Measurements from ENCODE around the gene RSL24D1.

The RSL24D1 gene

GRCh38 chr15:55196458-55197361, at the start of gene RSL24D1:
TSS of gene RSL24D1 (minus strand) at chr15:55196941. CDS start at chr15:55196890, 51 bp downstream.
- DNase-seq = peak; percentile 88

- no peak for DNase-seq
These were observed 48.3 kb upstream of the RSL24D1 start for GRCh38 chr15:55245059-55245458.

GRCh38 chr15:55241891-55242290, 45.1 kb upstream of the RSL24D1 start:
- no peak for DNase-seq

GRCh38 chr15:55241186-55241585, 44.4 kb upstream of the RSL24D1 start:
- DNase-seq = no peak

GRCh38 chr15:55240125-55240760, 43.5 kb upstream of the RSL24D1 start:
- DNase-seq = no peak

- DNase-seq = no peak
These were observed 42.8 kb upstream of the RSL24D1 start for GRCh38 chr15:55239440-55240124.

GRCh38 chr15:55238877-55239276, 42.1 kb upstream of the RSL24D1 start:
- no peak for DNase-seq

- DNase-seq = no peak
These were observed 40.7 kb upstream of the RSL24D1 start for GRCh38 chr15:55237219-55238130.

- no peak for DNase-seq
These were observed 38.9 kb upstream of the RSL24D1 start for GRCh38 chr15:55235546-55236036.

GRCh38 chr15:55234800-55235104, 38.0 kb upstream of the RSL24D1 start:
- no peak for DNase-seq

DNA sequence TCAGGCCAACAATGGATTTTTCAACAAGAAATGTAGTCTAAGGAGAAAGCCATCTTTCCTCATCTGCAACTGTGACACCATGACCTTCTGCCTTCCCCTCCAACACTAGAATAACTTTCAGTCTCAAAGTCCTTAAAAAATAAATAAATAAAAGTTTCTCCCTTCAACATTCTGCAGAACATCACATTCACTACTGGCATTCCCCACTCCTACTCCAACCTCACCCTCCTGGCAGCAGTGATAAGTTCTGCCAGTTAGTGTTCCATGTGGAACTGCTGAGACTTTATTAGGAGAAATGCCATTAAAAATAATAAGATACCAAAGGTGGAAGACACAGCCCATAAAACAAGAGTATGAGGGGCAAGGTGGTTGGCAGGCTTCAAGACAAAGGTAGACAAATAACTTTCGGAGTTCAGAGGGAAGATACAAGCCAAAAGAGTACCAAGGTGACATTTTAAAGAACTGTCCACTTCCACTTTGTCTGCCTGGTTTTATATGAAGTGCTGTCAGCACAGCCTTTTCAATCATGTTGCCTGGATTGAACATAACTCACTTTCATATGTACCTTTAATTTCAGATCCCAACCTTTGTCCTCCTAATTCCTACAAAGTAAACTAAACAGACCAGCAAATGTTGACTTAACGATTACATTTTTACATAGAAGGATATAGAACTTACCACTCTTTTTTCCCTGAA, 37.5 kb upstream of the RSL24D1 start:
- no peak for DNase-seq

GRCh38 chr15:55231455-55231854, 34.7 kb upstream of the RSL24D1 start:
- DNase-seq = no peak

GRCh38 chr15:55230953-55231352, 34.2 kb upstream of the RSL24D1 start:
- DNase-seq = no peak

GRCh38 chr15:55230051-55230670, 33.4 kb upstream of the RSL24D1 start:
- no peak for DNase-seq

- no peak for DNase-seq
These were observed 29.4 kb upstream of the RSL24D1 start for GRCh38 chr15:55226127-55226526.

DNA sequence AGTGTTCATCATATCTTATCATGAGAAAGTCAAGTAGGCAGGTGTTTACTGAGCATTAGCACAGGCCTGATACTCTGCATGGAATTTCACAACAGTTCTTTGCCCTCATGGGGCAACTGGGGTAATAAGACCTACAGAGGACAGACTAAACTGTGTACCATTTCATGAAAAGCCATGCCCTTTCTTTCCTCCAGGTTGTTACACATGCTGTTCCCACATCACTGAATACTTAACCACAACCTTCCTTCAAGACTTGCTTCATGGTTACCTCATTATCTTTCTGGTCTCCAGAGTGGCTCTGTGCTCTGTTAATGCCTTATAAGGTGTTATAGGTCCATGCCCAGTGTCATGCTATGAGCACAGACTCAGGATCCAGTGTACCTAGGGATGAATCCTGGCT, 28.2 kb upstream of the RSL24D1 start:
- no peak for DNase-seq

DNA sequence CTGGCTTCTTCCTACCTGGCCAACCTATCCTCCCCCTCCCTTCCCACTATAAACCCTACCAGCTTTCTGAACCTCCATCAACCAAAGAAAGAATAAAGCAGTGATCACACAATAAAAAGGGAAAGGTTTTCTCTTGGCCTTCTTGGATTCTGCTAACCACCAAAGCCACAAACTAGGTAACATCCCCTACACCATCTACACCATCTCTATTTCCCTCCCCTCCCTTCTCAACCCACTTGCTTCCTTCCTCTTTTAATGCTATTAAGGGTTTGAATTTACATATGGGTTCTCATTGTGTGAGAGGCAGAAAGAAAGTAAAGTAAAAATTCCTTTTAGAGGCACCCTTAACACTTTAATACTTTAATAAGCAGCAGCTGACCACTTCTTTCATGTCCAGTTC, 25.8 kb upstream of the RSL24D1 start:
- DNase-seq = no peak

DNA sequence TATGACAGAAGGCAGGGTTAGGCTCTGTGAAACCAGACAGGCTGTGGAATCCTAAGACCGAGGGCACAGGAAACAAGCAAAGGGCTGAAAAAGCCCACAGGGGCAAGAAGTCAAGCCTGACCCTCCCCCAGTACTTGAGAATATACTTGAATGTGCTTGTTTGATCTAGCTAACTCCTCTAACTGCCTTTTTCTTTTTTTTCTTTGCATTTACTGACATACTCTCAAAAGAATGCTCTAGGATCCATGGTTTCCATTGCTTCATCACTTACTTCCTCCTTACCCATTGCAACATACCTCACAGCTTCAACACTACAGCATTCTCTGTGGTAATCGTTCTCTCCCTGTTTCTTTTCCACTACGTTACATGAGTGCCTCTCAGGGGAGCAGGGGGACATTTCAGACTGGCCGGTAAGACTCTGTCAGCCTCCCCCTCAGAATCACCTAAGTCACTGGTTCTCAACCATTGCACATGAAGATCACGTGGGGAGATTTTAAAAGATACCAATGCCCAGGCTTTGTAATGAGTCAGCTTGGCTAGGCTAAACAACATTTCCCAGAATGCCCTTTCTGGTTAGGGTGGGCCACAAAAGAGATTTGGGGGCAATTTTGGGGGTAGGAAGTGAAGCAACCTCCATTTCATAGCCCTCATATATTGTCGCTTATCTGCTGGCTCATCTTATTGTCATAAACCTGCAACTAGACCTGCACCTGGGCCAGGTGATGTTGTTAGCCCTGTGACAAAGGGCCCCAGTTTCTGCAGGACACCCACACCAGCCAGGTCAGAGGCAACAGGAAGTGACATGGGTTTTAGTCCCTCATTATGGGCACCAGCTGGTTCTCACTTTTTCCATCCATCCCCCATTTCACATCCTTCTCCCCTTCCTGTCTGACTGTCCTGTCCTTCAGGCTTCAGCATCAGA, 24.6 kb upstream of the RSL24D1 start:
- peak; percentile 8 for DNase-seq

DNA sequence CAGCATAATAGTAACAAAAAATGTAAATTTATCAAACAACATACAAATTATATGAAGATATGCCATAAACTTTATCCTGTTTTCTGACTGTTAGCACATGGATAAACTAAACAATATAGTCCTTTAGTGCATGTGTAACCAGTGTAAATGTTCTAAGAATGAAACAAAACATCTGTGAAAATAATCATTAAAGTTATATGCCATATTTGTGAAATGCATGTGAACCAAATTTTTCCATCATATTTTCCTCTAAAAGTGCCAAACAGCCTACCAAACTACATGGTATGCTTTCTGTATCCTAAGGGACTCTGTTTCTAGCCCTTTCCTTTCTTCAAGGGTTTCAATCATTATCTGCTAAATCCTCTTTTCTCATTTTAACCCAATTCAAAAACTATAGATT, 23.9 kb upstream of the RSL24D1 start:
- DNase-seq = no peak

DNA sequence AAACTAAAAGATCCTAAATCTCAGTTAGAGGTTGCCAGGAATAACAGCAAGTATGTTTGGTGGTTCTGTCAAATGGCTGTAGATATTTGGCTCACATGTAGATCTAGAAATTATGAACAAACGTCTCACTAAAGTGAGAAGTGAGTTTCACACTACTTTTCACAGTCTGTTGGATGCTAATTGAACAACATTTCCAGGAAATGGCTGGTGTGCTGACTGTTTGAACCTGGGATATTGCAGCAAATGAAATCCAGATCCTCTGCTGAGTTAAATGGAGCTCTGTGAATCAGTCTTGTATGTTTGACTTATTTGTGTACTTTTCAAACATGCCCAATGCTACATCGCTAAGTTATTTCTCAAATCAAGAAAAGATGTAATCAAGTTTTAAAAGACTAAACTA, 21.3 kb upstream of the RSL24D1 start:
- no peak for DNase-seq
